HL-60 (cell line): ENCODE data around the gene CCDC15.

Experiments
- DNase-seq, 2 experiments: peaks; one replicate each; pipeline ENCODE4 v3.0.0-alpha.2; 2010 to 2020; ENCODE audit warnings: low read depth in 1 of 2, low spot score in 1 of 2
- H3K27ac ChIP-seq: fragments of 250-450 bp; sonication (Bioruptor Pico); replicated peaks from 2 replicates; pipeline ENCODE4 v1.5.1; 2020; ENCODE audit warnings: mild to moderate bottlenecking, moderate library complexity
- H3K27me3 ChIP-seq: fragments of 250-450 bp; sonication (Bioruptor Pico); 2 replicates; pipeline ENCODE4 v1.5.1; 2021; ENCODE audit warnings: mild to moderate bottlenecking, moderate library complexity; ENCODE audit not compliant: insufficient read depth, poor library complexity, severe bottlenecking
- H3K4me3 ChIP-seq: replicated peaks from 2 replicates; pipeline ENCODE4 v1.5.1; 2011; ENCODE audit warnings: mild to moderate bottlenecking, control low read depth, low read length; ENCODE audit not compliant: insufficient read depth
- GABPA ChIP-seq: IDR thresholded peaks from 2 replicates; pipeline ENCODE4 v1.6.1; 2012; ENCODE audit warnings: low read depth
- POLR2AphosphoS5 ChIP-seq: IDR thresholded peaks from 2 replicates; pipeline ENCODE4 v1.6.1; 2012; ENCODE audit warnings: low read depth
- SPI1 ChIP-seq: IDR thresholded peaks from 2 replicates; pipeline ENCODE4 v1.6.1; 2012; ENCODE audit warnings: low read depth, mild to moderate bottlenecking, borderline replicate concordance
- TF ChIP-seq, protein P1 (sequence below): IDR thresholded peaks from 2 replicates; pipeline ENCODE4 v1.6.1; 2012; ENCODE audit warnings: low read depth; ENCODE audit not compliant: insufficient replicate concordance
- TF ChIP-seq, protein P2 (sequence below): IDR thresholded peaks from one replicate; pipeline ENCODE4 v1.5.1; 2011; ENCODE audit warnings: low read length, control low read depth, inconsistent platforms; ENCODE audit not compliant: insufficient read depth

The CCDC15 gene

DNA sequence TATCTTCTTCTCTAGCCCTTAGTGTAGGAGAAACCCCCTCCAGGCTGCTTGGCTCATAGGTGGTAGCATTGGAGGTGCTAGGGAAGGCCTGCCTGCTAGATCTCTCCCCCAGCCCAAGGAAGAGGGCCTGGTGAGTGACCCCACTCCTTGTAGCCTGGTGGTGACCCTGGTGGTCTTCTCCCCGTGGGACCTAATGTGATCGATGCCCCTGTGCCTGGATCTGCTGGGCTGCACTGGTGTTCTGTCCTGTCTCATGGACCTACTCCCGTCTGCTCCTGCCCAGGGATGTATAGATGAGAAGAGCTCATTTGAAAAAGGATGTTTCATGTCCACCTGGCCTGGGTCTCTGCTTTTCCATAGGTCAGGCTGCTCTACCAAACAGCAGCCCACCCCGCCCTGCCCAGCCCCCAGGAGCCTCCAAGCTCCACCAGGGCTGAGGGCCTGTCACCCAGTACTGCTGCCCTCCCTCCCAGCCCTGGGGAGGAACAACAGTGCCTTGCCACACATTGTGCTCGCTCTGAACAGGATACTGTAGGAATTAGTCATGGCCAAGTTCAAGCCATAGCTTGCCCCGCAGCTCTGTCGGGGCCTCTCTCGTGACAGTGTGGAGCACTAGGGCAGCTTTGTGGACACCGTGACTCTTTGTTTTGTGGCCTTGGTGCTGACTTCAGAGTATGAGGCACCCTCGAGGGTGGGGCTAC, 128.8 kb downstream of the CCDC15 start:
- Histone ChIP-seq H3K4me3 (no peak overlapping the region), H3K27me3 (no peaks in the 10 kb centered on the region), H3K27ac (no peak overlapping the region)
- TF ChIP-seq, protein P1, sequence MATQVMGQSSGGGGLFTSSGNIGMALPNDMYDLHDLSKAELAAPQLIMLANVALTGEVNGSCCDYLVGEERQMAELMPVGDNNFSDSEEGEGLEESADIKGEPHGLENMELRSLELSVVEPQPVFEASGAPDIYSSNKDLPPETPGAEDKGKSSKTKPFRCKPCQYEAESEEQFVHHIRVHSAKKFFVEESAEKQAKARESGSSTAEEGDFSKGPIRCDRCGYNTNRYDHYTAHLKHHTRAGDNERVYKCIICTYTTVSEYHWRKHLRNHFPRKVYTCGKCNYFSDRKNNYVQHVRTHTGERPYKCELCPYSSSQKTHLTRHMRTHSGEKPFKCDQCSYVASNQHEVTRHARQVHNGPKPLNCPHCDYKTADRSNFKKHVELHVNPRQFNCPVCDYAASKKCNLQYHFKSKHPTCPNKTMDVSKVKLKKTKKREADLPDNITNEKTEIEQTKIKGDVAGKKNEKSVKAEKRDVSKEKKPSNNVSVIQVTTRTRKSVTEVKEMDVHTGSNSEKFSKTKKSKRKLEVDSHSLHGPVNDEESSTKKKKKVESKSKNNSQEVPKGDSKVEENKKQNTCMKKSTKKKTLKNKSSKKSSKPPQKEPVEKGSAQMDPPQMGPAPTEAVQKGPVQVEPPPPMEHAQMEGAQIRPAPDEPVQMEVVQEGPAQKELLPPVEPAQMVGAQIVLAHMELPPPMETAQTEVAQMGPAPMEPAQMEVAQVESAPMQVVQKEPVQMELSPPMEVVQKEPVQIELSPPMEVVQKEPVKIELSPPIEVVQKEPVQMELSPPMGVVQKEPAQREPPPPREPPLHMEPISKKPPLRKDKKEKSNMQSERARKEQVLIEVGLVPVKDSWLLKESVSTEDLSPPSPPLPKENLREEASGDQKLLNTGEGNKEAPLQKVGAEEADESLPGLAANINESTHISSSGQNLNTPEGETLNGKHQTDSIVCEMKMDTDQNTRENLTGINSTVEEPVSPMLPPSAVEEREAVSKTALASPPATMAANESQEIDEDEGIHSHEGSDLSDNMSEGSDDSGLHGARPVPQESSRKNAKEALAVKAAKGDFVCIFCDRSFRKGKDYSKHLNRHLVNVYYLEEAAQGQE: no peak
- TF ChIP-seq GABPA (no peak), POLR2AphosphoS5 (no peak), SPI1 (no peak)
- TF ChIP-seq, protein P2, sequence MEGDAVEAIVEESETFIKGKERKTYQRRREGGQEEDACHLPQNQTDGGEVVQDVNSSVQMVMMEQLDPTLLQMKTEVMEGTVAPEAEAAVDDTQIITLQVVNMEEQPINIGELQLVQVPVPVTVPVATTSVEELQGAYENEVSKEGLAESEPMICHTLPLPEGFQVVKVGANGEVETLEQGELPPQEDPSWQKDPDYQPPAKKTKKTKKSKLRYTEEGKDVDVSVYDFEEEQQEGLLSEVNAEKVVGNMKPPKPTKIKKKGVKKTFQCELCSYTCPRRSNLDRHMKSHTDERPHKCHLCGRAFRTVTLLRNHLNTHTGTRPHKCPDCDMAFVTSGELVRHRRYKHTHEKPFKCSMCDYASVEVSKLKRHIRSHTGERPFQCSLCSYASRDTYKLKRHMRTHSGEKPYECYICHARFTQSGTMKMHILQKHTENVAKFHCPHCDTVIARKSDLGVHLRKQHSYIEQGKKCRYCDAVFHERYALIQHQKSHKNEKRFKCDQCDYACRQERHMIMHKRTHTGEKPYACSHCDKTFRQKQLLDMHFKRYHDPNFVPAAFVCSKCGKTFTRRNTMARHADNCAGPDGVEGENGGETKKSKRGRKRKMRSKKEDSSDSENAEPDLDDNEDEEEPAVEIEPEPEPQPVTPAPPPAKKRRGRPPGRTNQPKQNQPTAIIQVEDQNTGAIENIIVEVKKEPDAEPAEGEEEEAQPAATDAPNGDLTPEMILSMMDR: no peak
- DNase-seq: no peak

DNA sequence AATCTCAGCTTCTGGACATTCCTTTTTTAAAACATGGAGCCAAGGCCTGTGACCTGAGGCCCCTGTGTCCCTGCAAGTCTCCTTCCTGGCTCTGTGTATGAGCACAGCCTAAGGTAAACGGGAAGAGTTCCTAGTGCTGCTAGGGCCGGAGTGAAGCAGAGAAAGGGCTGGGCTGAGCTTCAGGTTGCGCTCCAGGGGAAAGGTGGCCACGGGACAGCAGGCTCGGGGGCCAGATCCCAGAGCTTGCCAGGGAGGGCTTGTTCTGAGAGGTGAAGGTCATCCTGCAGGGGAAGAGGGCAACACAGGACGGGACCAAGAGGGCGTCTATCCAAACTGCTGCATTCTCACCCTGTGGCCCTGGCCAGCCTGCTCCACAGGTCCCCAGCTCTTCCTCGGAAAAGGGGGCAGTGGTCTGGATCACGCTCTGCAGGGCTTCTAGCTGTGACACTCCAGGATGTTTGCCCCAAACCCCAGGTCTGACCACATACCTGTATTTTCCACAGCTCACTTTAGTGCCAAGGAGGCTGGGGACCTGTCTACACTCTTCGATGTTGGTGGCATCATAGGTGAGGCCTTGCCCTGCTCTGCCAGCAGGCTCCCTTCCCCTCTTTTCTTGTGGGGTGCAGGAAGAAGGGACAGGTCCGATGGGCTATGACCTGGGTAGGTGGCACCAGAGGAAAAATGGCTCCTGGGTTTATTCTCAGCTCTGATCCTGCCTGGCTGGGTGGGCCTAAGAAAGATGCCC, 129.5 kb downstream of the CCDC15 start:
- Histone ChIP-seq H3K27me3 (no peaks in the 10 kb centered on the region), H3K27ac (no peak overlapping the region), H3K4me3 (no peak overlapping the region)
- DNase-seq: no peak
- TF ChIP-seq, protein P2: no peak
- no peak for TF ChIP-seq SPI1
- no peak for TF ChIP-seq GABPA
- TF ChIP-seq POLR2AphosphoS5: no peak
- TF ChIP-seq, protein P1: no peak

DNA sequence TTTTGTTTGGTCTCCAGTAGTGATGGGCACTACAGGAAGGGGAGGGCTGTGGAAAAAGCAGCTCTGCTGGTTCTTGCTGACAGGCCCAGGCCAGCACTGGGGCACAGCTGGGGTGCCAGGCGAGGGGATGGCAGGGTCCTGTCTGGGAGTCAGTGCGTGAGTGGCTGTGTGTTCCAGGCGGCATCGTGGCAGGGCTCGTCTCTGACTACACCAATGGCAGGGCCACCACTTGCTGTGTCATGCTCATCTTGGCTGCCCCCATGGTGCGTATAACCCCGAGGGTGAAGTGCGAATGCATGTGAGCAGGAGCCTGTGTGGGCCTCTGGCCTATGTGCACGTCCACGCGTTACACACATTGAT, 130.0 kb downstream of the CCDC15 start:
- no peak for DNase-seq
- no peak overlapping the region for H3K4me3 ChIP-seq
- no peak overlapping the region for H3K27ac ChIP-seq
- TF ChIP-seq POLR2AphosphoS5 (no peak), GABPA (no peak), SPI1 (no peak)
- TF ChIP-seq, protein P1: no peak
- TF ChIP-seq, protein P2: no peak
- H3K27me3 ChIP-seq: no peaks in the 10 kb centered on the region
